ENCODE results near the gene TMEFF2. TPM values are rescaled to one million over a fixed set of nuclear protein-coding genes. Genes with fewer than 3 reads are reported as not detected.

TMEFF2 gene
- total RNA-seq, 4 donors from 2014 or later, result 0.20 TPM; not detected in 3

GRCh38 chr2:192128655-192129054, 66.1 kb downstream of the TMEFF2 start:
- TF ChIP-seq POLR2A (IDR thresholded peaks at IDR 0.05) (no peak), CTCF (IDR thresholded peaks at IDR 0.05 in 4 of 5, conservative IDR thresholded peaks at IDR 0.05 in 1 of 5) (no peak)
- Histone ChIP-seq H3K27ac (no peak overlapping the region), H3K4me3 (no peak overlapping the region), H3K36me3 (no peaks in the 10 kb centered on the region), H3K4me1 (no peaks in the 10 kb centered on the region), H3K9me3 (no peaks in the 10 kb centered on the region), H3K27me3 (no peaks in the 10 kb centered on the region)
- intact Hi-C loops (cut with DNase I; ENCODE audit: low total_unique reads) (no loop called here), in situ Hi-C loops (cut with MboI; ENCODE audit: low sequenced_read_pairs in 4 of 4) (no loop called here)
- no peak for DNase-seq
- no peak for ATAC-seq

GRCh38 chr2:192127434-192127833, 67.3 kb downstream of the TMEFF2 start:
- H3K9me3 ChIP-seq, result no peaks in the 10 kb centered on the region
- intact Hi-C loops (cut with DNase I; ENCODE audit: low total_unique reads), result no loop called here
- H3K27me3 ChIP-seq, result no peaks in the 10 kb centered on the region
- ATAC-seq, result peak; percentile 43 to 60
- no peak overlapping the region for H3K4me3 ChIP-seq
- in situ Hi-C loops (cut with MboI; ENCODE audit: low sequenced_read_pairs in 4 of 4), result no loop called here
- no peaks in the 10 kb centered on the region for H3K4me1 ChIP-seq
- H3K36me3 ChIP-seq, result no peaks in the 10 kb centered on the region
- no peak for DNase-seq
- H3K27ac ChIP-seq, result peak overlapping the region in 2 of 4 donors; percentile 13 to 14
- TF ChIP-seq POLR2A (IDR thresholded peaks at IDR 0.05), result no peak
- TF ChIP-seq CTCF (IDR thresholded peaks at IDR 0.05 in 4 of 5, conservative IDR thresholded peaks at IDR 0.05 in 1 of 5), result no peak

- Histone ChIP-seq H3K27me3 (no peaks in the 10 kb centered on the region), H3K9me3 (no peaks in the 10 kb centered on the region), H3K4me1 (no peaks in the 10 kb centered on the region), H3K36me3 (no peaks in the 10 kb centered on the region), H3K27ac (peak overlapping the region in 2 of 4 donors; percentile 13 to 14), H3K4me3 (no peak overlapping the region)
- intact Hi-C loops (cut with DNase I; ENCODE audit: low total_unique reads), result no loop called here
- no peak for DNase-seq
- TF ChIP-seq POLR2A (IDR thresholded peaks at IDR 0.05), result no peak
- ATAC-seq, result no peak
- in situ Hi-C loops (cut with MboI; ENCODE audit: low sequenced_read_pairs in 4 of 4), result no loop called here
Observed at GRCh38 chr2:192126912-192127311, 67.8 kb downstream of the TMEFF2 start.

- Histone ChIP-seq H3K9me3 (no peaks in the 10 kb centered on the region), H3K36me3 (no peaks in the 10 kb centered on the region), H3K4me3 (no peak overlapping the region), H3K4me1 (no peaks in the 10 kb centered on the region), H3K27ac (no peak overlapping the region), H3K27me3 (no peaks in the 10 kb centered on the region)
- intact Hi-C loops (cut with DNase I; ENCODE audit: low total_unique reads) (no loop called here), in situ Hi-C loops (cut with MboI; ENCODE audit: low sequenced_read_pairs in 4 of 4) (no loop called here)
- no peak for DNase-seq
- TF ChIP-seq POLR2A (IDR thresholded peaks at IDR 0.05), result no peak
- no peak for TF ChIP-seq CTCF (IDR thresholded peaks at IDR 0.05 in 4 of 5, conservative IDR thresholded peaks at IDR 0.05 in 1 of 5)
- ATAC-seq, result no peak
Observed at GRCh38 chr2:192126426-192126825, 68.3 kb downstream of the TMEFF2 start.

GRCh38 chr2:192124571-192124970, 70.2 kb downstream of the TMEFF2 start:
- no peak overlapping the region for H3K27ac ChIP-seq
- no peak for ATAC-seq
- no peaks in the 10 kb centered on the region for H3K4me1 ChIP-seq
- no peak overlapping the region for H3K4me3 ChIP-seq
- no peaks in the 10 kb centered on the region for H3K27me3 ChIP-seq
- H3K36me3 ChIP-seq, result no peaks in the 10 kb centered on the region
- TF ChIP-seq POLR2A (IDR thresholded peaks at IDR 0.05), result no peak
- TF ChIP-seq CTCF (IDR thresholded peaks at IDR 0.05 in 4 of 5, conservative IDR thresholded peaks at IDR 0.05 in 1 of 5), result no peak
- no peak for DNase-seq
- H3K9me3 ChIP-seq, result no peaks in the 10 kb centered on the region
- in situ Hi-C loops (cut with MboI; ENCODE audit: low sequenced_read_pairs in 4 of 4), result no loop called here
- intact Hi-C loops (cut with DNase I; ENCODE audit: low total_unique reads), result no loop called here

Measured in gastrocnemius medialis (tissue), 4 donors.